Omental fat pad (tissue), 4 donors: Measurements from ENCODE around the gene CELA2A. TPM values are rescaled to one million over a fixed set of nuclear protein-coding genes. Genes with fewer than 3 reads are reported as not detected.
A peak's percentile ranks its signal among the peaks of the same experiment; 100 is the strongest.

Source experiments
- ATAC-seq: fragments of 150-250 bp; one replicate; pipeline ENCODE4 v1.9.1; 2016; ENCODE audit warnings: mild to moderate bottlenecking, moderate library complexity; ENCODE audit not compliant: low FRiP score
- DNase-seq: peaks from one replicate; pipeline ENCODE4 v3.0.0-alpha.2; 2019; ENCODE audit warnings: low spot score
- total RNA-seq, 4 donors: library from RNA; depleted of rRNA; stranded (reverse); fragments of >200 nt; gene quantifications; one replicate each; pipeline ENCODE4 v1.1.0, GENCODE V29; 2016
- TF ChIP-seq, protein P1 (sequence below), 3 donors: fragments of 450-650 bp; IDR thresholded peaks; one replicate each; pipeline ENCODE4 v1.5.1; 2016 to 2017; ENCODE audit warnings: antibody characterized with exemption in 3 of 3, mild to moderate bottlenecking in 3 of 3, moderate library complexity in 2 of 3

The CELA2A gene
- total RNA-seq: not detected

DNA sequence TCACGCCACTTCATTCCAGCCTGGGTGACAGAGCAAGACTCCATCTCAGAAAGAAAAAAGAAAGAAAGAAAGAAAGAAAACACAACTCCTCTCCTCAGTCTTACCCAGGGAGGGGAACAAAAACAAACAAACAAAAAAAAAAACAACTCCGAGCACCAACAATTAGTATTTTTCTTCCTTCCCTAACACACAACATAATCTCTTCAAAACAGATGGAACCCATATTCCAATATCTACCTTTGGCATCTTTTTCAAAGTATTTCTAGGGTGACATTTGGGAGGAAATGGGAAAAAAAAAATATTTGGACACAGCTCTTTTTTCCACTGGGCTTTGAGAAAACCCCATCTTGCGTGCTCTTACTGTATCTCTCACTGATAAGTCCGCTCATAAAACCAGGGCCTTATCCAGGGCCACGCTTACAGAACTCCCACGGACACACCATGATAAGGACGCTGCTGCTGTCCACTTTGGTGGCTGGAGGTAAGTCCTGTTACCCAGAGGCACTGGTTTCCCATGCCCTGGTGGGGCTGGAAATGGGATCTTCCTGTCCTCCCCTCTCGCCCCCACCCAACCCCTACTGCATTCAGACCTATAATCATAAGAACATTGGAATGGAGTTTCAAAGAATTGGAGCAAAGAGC is at the start of gene CELA2A:
Gene CELA2A, plus strand, starts transcription at position 420 of the 642 bp plus-strand sequence. Its CDS starts 22 bp downstream, at position 442.
- no peak for ATAC-seq
- no peak for DNase-seq
- TF ChIP-seq, protein P1, sequence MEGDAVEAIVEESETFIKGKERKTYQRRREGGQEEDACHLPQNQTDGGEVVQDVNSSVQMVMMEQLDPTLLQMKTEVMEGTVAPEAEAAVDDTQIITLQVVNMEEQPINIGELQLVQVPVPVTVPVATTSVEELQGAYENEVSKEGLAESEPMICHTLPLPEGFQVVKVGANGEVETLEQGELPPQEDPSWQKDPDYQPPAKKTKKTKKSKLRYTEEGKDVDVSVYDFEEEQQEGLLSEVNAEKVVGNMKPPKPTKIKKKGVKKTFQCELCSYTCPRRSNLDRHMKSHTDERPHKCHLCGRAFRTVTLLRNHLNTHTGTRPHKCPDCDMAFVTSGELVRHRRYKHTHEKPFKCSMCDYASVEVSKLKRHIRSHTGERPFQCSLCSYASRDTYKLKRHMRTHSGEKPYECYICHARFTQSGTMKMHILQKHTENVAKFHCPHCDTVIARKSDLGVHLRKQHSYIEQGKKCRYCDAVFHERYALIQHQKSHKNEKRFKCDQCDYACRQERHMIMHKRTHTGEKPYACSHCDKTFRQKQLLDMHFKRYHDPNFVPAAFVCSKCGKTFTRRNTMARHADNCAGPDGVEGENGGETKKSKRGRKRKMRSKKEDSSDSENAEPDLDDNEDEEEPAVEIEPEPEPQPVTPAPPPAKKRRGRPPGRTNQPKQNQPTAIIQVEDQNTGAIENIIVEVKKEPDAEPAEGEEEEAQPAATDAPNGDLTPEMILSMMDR (IDR thresholded peaks at IDR 0.05): no peak

DNA sequence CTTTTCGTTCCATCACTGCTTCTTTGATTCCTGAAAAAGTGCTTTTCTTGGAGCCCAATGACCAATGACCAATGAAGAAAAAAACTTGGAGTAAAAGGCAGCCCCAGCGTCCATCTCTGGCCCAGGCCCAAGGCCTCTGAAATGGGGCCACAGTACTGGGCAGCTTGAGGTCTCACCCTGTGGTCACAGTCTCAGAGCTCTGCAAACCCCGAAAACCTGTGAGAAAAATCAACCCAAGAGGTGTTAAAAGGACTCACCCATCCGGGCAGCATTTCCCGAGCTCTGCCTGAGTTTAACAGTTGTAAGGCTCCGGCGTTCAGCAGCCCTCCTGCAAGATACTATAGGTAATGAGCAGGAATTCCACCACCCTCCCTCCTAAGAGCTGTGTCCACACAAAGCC is 49.0 kb upstream of the CELA2A start:
- TF ChIP-seq, protein P1 (IDR thresholded peaks at IDR 0.05): no peak
- DNase-seq: no peak
- ATAC-seq: no peak

DNA sequence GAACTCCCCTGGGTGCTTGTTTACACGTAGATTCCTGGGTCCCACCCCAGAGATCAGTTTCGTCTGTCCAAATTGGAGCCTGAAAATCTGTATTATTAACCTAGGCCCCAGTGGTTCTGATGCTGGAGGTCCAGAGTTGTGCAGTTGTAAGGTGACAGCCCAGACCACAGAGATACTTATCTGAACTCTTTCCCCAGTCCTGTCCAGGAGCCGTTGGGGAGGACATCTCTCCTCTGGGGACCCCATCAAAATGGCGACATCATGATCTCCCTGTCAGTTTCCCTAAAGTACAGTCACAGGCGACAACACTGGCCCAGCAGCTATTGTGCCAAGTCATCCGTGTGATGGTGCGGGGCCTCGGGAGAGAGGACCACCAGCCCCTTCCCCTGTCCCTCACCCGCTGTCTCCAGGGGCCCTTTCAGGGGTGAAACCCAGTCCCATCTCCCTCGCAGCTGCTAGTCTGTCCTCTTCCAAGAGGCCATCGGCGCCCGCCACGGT is 47.6 kb upstream of the CELA2A start:
- DNase-seq (no peak), ATAC-seq (no peak)
- TF ChIP-seq, protein P1 (IDR thresholded peaks at IDR 0.05): no peak

DNA sequence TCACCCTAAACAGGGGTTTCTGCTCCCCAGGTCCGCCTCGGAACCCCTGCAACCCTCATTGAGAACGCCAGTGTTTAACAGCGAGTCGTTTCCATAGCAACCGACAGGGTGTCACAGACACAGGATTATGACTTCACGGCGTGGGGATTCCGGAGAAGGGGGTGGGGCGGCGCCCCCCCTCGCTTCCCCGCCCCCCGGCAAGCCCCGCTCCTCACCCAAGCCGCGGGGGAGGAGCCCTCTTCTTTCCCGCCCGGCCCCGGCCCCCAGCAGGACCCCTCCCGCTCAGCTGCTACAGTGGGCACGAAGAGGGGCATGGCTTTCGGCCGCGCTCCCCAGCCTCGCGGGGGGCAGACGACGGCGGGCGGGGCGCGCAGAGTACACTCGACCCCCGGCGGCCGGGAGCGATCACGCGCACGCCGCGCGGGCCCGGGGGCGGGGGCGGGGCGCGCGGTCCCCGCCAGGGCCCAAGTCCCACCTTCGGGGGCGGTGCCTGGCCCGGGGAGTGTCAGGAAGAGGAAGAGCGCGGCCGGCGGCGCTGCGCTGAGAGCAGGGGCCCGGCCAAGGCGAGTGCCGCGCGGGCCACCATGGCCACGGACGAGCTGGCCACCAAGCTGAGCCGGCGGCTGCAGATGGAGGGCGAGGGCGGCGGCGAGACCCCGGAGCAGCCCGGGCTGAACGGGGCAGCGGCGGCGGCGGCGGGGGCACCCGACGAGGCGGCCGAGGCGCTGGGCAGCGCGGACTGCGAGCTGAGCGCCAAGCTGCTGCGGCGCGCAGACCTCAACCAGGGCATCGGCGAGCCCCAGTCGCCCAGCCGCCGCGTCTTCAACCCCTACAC is 46.9 kb upstream of the CELA2A start, which contains the start of gene EFHD2:
Gene EFHD2, plus strand, starts transcription at position 501 of the 835 bp plus-strand sequence. Its CDS starts 84 bp downstream, at position 585.
- ATAC-seq (peak; percentile 77), DNase-seq (peak; percentile 58)
- TF ChIP-seq, protein P1 (IDR thresholded peaks at IDR 0.05): no peak

DNA sequence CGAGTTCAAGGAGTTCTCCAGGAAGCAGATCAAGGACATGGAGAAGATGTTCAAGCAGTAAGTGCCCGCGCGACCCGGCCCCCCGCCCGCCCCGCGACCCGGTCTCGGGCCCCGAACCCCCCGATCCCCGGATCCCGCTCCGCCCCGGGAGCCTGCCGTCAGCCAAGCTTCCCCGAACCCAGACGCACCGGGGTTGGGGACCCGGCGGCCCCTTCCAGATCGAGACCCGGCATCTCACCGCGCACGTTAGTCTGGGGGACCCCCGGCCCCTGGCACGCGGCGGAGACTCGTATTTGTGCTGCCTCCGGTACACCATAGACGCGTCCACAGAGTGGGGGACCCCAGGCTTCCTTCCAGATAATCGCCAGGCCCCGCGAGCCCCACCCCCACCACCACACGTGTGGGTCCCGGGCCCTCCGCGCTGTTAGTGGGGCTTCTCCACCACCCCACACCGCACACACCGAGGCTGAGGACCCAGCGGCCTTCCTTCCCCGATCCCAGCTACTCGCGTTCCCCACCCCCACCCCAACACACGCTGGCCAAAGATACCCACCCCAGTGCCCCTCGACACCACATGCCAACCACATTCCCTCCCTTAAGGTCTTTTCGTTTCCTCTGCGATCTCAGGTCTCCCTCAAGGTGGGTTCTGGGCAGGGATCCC is 46.2 kb upstream of the CELA2A start:
- TF ChIP-seq, protein P1 (IDR thresholded peaks at IDR 0.05): no peak
- DNase-seq (no peak), ATAC-seq (no peak)

DNA sequence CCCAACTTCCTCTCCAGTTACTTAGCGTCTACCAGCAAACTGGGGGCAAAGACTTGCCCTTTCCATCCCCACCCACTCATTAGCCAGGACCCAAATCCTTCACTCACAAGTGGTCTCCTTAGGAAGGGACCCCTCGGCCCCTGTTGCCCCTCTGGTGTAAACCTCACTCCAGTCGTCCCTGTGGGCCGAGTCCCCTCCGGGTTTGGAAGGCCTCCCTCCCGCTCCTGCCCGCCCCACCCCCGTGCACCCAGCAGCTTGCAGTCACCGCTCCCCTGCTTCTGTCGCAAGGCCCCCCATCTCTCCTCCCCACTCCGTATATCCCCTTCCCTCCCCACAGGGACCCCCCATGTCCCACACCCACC is 45.7 kb upstream of the CELA2A start:
- DNase-seq (no peak), ATAC-seq (no peak)
- TF ChIP-seq, protein P1 (IDR thresholded peaks at IDR 0.05): no peak
